NCI-H128 (cell line): ENCODE results near the gene TNFRSF11A.
A peak's percentile ranks its signal among the peaks of the same experiment; 100 is the strongest.

Experiments used
- DNase-seq: peaks from one replicate; lab custom pipeline; 2025; ENCODE audit not compliant: unreplicated experiment; lab: John Stamatoyannopoulos, UW

The TNFRSF11A gene

GRCh38 chr18:62341473-62341872, 16.4 kb downstream of the TNFRSF11A start:
- no peak for DNase-seq

- DNase-seq: no peak
Observed at GRCh38 chr18:62342884-62343283, 17.8 kb downstream of the TNFRSF11A start.

DNA sequence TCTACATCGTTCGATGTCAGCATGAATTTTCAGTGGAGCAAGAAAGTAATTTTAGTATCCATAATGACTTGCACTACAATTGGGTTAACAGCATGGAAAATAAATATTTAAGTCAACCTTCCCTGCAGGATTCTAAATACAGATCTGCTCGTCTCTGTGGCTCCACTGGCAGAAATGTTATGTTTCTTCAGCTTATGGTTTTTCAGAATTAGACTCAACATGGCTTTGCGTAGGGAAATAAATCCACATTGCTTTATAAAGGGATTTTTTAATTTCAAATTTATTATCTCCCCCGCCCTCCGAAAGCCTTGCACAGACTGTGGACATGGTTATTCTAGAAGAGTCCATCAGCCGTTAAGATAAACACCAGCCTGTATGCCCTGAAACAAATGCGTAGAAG, 18.2 kb downstream of the TNFRSF11A start:
- DNase-seq: no peak

GRCh38 chr18:62345909-62346308, 20.8 kb downstream of the TNFRSF11A start:
- DNase-seq: no peak

GRCh38 chr18:62346333-62347088, 21.4 kb downstream of the TNFRSF11A start:
- DNase-seq: no peak

- DNase-seq: no peak
Observed at GRCh38 chr18:62347089-62347506, 22.0 kb downstream of the TNFRSF11A start.

DNA sequence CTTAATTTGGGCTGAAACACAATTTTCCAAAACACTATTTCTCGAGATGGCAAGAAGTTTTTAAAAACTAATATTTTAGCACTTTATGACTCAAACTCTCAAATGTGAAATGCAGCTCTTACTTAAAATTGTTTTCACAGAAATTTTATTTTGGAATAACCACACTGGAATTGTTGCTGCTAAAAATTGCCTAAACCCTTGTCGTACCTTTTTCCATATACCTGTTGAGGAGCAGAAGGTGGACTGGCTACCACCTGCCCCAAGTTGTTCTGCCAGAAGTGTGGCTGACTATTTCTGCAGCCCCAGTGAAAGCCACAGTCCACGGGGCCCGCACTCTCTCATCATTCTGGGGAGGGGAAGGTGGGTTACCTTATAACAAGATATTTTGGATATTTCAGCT, 23.4 kb downstream of the TNFRSF11A start:
- DNase-seq: no peak

GRCh38 chr18:62353170-62353569, 28.1 kb downstream of the TNFRSF11A start:
- no peak for DNase-seq

DNA sequence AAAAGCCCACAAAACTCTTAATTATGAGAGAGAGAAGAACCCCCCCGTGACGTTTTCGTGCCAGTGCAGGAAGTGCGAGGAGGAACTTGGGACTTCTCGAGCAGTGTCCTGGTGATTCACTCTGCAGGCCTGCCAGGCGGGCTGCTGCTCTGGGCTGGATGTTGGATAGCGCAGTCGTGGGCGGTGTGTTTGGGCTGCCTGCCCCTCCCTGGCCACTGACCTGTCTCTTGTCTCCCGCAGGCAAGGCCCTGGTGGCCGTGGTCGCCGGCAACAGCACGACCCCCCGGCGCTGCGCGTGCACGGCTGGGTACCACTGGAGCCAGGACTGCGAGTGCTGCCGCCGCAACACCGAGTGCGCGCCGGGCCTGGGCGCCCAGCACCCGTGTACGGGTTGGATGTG, 29.0 kb downstream of the TNFRSF11A start:
- no peak for DNase-seq

DNA sequence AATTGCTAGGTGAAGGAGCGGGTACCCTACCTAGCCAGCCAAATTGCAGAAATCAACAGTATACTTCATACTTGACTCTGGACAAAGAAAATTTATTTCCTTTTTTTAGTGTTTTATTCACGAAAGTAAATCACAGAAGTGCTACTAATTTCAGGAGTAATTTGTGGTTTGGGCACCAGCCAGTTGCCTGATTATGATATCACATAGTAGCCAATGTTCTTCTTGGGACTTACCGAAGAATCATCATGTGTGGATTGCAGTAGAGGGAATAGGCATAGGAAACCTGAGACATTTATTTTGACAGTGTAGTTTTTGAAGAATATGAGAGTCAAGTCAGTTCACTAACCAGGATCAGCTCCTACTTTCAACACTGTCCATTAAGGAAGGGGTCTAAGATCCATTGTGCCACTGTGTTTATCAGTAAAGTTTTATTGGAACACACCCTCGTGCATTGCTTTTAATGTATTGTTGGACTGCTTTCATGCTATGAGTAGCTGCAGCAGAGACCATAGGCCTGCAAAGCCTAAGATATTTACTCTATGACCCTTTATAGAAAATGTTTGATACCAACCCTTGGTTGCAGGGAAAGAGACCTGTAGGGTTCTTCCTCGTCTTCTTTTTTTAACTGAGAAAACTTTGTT, 32.1 kb downstream of the TNFRSF11A start:
- DNase-seq: no peak

DNA sequence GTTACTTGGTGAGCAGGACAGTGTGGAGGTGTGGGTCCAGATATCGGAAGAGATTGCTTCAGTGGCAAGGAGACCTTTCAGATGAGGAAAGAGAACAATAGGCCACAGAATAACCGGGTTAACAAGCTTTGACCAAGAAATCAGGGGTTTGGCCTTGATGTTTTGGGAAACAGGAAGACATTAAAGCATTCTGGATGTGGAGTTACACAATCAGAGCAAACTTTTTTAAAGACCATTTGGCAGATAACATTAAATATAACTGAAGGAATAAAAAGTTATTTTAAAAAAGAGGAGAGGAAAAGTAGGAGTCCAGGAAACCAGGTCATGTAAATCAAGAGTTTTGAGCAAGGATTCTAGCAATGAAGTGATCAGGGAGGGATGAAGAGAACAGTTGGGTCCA, 35.7 kb downstream of the TNFRSF11A start:
- no peak for DNase-seq

DNA sequence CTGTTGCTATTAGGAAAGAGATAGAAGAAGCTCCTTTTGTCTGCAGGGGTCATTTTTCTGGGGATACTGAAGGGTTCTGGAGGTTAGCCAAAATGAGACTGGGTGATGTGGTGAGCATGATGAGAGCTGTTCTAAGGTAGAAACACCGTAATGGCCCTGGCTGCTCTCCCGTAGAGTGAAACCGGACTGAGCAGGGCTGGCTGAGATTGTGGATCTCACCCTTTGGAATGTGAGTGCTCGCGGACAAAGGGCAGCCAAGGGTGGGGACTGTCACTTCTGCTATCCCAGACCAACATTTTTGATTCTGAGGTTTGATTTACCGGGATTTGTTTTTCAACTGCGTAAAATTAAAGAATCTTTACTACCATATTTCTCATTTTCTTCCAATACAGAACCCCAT, 36.2 kb downstream of the TNFRSF11A start:
- DNase-seq: no peak

DNA sequence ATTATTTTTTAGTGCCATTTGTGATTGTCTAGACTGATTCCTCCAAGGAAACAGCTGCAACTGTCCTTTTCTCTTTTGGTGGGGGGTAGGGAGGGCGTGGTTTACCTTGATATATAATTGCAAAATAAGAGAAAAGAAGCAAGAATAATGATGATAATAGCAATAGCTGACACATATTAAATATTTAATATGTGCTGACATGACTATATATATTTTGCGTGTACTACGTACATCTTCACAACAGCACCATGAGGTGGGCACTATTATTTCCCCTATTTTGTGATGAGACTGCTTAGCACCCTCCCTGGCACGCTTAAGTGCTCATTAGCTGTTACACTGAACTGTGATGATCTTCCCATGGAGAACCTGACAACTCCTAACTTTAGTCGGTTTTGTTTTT, 39.4 kb downstream of the TNFRSF11A start:
- DNase-seq: no peak

DNA sequence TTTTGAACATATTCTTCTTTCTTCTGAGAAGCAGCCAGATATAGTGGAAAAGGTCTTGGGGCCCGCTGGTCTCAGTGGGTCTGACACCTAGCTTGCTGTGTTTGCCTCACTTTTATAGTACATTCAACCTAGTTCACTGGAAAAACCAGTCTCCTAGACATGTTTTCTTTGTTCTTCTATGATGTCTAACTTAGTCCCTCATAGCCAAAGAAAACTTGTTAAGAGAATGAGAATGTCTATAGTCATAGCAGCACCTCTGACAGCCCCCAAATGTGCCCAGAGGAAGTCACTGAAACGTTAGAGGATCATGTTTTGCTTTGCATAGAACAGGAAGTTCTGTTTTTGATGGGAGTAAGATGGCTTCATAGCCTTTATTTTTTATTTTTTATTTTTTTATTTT, 40.3 kb downstream of the TNFRSF11A start:
- DNase-seq: no peak

DNA sequence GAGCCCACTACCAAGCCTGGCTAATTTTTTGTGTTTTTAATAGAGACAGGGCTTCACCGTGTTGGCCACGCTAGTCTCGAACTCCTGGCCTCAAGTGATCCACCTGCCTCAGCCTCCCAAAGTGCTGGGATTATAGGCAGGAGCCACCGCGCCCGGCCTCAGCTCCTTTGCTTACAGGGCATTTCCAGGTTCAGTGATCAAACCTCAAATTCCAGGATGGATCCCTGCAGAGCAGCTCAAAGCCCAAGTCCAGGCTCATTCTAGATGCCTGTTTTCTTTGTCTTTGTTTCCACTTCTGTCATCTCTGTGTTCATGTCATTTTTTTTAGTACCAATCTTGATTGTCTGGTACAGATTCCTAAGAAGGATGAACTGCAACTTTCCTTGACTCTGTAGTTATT, 41.9 kb downstream of the TNFRSF11A start:
- DNase-seq: no peak

- DNase-seq: no peak
Observed at GRCh38 chr18:62368100-62368499, 43.0 kb downstream of the TNFRSF11A start.

GRCh38 chr18:62369129-62369644, 44.1 kb downstream of the TNFRSF11A start:
- no peak for DNase-seq

DNA sequence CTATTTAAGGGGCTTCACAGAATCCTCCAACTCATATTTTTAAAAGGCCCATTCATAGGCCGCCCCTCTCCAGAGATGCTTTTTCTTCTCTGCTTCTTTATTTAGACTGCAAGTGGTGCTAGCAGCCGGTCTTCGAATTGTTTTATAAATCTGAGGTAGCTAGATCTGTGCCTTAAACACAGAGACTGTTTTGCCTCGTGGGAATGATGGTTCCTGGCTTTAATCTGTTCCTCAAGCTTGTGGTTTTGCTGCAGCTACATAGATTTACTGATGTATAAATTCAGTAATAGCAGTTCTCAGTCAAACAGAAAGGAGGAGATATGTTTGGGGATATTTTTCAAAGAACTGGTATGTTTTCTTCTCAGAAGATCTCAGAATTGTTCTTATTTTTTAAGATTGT, 45.3 kb downstream of the TNFRSF11A start:
- DNase-seq: no peak

DNA sequence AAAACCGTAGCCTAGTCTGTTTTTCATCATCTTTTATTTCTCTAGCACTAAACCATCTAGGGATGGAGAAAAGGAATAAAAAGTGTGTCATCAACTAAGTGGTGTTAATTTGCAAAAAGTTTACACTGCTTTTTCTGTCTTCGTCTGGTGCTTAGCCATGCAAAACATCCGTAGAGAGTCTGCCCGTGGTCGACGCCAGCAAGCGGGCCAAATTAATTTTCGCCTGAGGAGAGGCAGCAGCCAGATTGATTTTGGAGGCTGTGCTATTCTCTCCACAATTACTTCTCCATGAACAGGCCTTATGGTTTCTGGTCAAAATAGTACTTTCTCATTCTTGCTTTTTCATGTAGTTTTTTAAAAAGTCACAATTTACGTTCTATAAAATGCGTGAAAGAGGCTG, 46.3 kb downstream of the TNFRSF11A start:
- DNase-seq: no peak

GRCh38 chr18:62372156-62372555, 47.0 kb downstream of the TNFRSF11A start:
- peak; percentile 21 for DNase-seq

- no peak for DNase-seq
Observed at GRCh38 chr18:62372882-62373281, 47.8 kb downstream of the TNFRSF11A start.

- DNase-seq: no peak
Observed at GRCh38 chr18:62374410-62374965, 49.4 kb downstream of the TNFRSF11A start.
